Astrocyte (in vitro differentiated cells and primary cell): Measurements from ENCODE around the gene VSTM2B. TPM values are rescaled to one million over a fixed set of nuclear protein-coding genes. Genes with fewer than 3 reads are reported as not detected.

Source experiments
- DNase-seq: peaks from one replicate; pipeline ENCODE4 v3.0.0-alpha.2; 2010; ENCODE audit warnings: low read depth
- FAIRE-seq: peaks from 2 replicates; lab custom pipeline; 2011; peaks lifted over from hg19 to GRCh38; lab: Jason Lieb, UNC
- H2AFZ ChIP-seq: 2 replicates; pipeline ENCODE4 v1.6.0; 2012; ENCODE audit warnings: low read depth, low read length, inconsistent platforms
- H3K27ac ChIP-seq: 2 replicates; pipeline ENCODE4 v1.5.1; 2011; ENCODE audit warnings: low read depth, low read length, inconsistent platforms
- H3K27me3 ChIP-seq: 2 replicates; pipeline ENCODE4 v1.6.0; 2011; ENCODE audit warnings: low read length, inconsistent platforms; ENCODE audit not compliant: insufficient read depth
- H3K36me3 ChIP-seq: 2 replicates; pipeline ENCODE4 v1.5.1; 2011; ENCODE audit warnings: low read length, inconsistent platforms; ENCODE audit not compliant: insufficient read depth
- H3K4me1 ChIP-seq: 2 replicates; pipeline ENCODE4 v1.5.1; 2011; ENCODE audit warnings: low read length, inconsistent platforms; ENCODE audit not compliant: insufficient read depth
- H3K4me2 ChIP-seq: 2 replicates; pipeline ENCODE4 v1.6.0; 2012; ENCODE audit warnings: low read length, inconsistent platforms
- H3K4me3 ChIP-seq: 2 replicates; pipeline ENCODE4 v1.5.1; 2011; ENCODE audit warnings: low read depth, mild to moderate bottlenecking, low read length, inconsistent platforms; ENCODE audit not compliant: insufficient read depth
- H3K79me2 ChIP-seq: 2 replicates; pipeline ENCODE4 v1.6.0; 2012; ENCODE audit warnings: mild to moderate bottlenecking, low read length, inconsistent platforms; ENCODE audit not compliant: insufficient read depth
- H3K9ac ChIP-seq: 2 replicates; pipeline ENCODE4 v1.6.0; 2012; ENCODE audit warnings: mild to moderate bottlenecking, low read length, inconsistent platforms
- H3K9me3 ChIP-seq: 2 replicates; pipeline ENCODE4 v1.5.1; 2012; ENCODE audit warnings: low read depth, mild to moderate bottlenecking, low read length, inconsistent platforms; ENCODE audit not compliant: insufficient read depth
- H4K20me1 ChIP-seq: 2 replicates; pipeline ENCODE4 v1.6.0; 2012; ENCODE audit warnings: low read length, inconsistent platforms; ENCODE audit not compliant: insufficient read depth
- H3K27ac Mint-ChIP-seq: one replicate; pipeline ENCODE4 v1.8.0; 2021; ENCODE audit warnings: mild to moderate bottlenecking, mixed read lengths; ENCODE audit not compliant: unreplicated experiment
- H3K27me3 Mint-ChIP-seq: one replicate; pipeline ENCODE4 v1.8.0; 2021; ENCODE audit warnings: low read depth, mixed read lengths; ENCODE audit not compliant: unreplicated experiment
- H3K36me3 Mint-ChIP-seq: one replicate; pipeline ENCODE4 v1.8.0; 2021; ENCODE audit warnings: low read depth, mixed read lengths; ENCODE audit not compliant: unreplicated experiment
- H3K4me1 Mint-ChIP-seq: one replicate; pipeline ENCODE4 v1.8.0; 2021; ENCODE audit warnings: low read depth, mixed read lengths; ENCODE audit not compliant: unreplicated experiment
- H3K4me3 Mint-ChIP-seq: one replicate; pipeline ENCODE4 v1.8.0; 2021; ENCODE audit warnings: mild to moderate bottlenecking, moderate library complexity, mixed read lengths; ENCODE audit not compliant: unreplicated experiment
- H3K9me3 Mint-ChIP-seq: one replicate; pipeline ENCODE4 v1.8.0; 2021; ENCODE audit warnings: mild to moderate bottlenecking, mixed read lengths; ENCODE audit not compliant: unreplicated experiment
- CTCF ChIP-seq: IDR thresholded peaks from 2 replicates; pipeline ENCODE4 v1.5.1; 2011; ENCODE audit warnings: low read depth, mild to moderate bottlenecking, inconsistent platforms, low read length, moderate library complexity; ENCODE audit not compliant: insufficient read depth
- EZH2 ChIP-seq: IDR thresholded peaks from 2 replicates; pipeline ENCODE4 v1.6.1; 2012; ENCODE audit warnings: mild to moderate bottlenecking, low read length, inconsistent platforms; ENCODE audit not compliant: insufficient read depth
- total RNA-seq: library from RNA; stranded (reverse); gene quantifications from 2 replicates; pipeline ENCODE4 v1.2.1, GENCODE V29; 2021

Gene VSTM2B
- total RNA-seq, 1 donor from 2014 or later, result not detected

GRCh38 chr19:29574510-29574909 lies 48.7 kb downstream of the VSTM2B start:
- Mint-ChIP-seq H3K27me3 (peaks cover 61% of the 10 kb centered on the region), H3K36me3 (no peaks in the 10 kb centered on the region), H3K4me1 (peaks cover 15% of the 10 kb centered on the region), H3K27ac (no peak overlapping the region), H3K4me3 (no peak overlapping the region), H3K9me3 (peaks cover 1% of the 10 kb centered on the region)
- no peak for TF ChIP-seq EZH2
- TF ChIP-seq CTCF, result no peak
- no peak for FAIRE-seq
- no peaks in the 10 kb centered on the region for H3K79me2 ChIP-seq
- H3K4me2 ChIP-seq, result no peak overlapping the region
- no peaks in the 10 kb centered on the region for H3K4me1 ChIP-seq
- no peak for DNase-seq
- no peaks in the 10 kb centered on the region for H3K9me3 ChIP-seq
- peaks cover 2% of the 10 kb centered on the region for H3K27me3 ChIP-seq
- no peaks in the 10 kb centered on the region for H4K20me1 ChIP-seq
- H3K27ac ChIP-seq, result no peak overlapping the region
- H3K4me3 ChIP-seq, result no peak overlapping the region
- no peaks in the 10 kb centered on the region for H3K36me3 ChIP-seq
- no peak overlapping the region for H3K9ac ChIP-seq
- H2AFZ ChIP-seq, result no peak overlapping the region

- H3K27ac ChIP-seq, result no peak overlapping the region
- peaks cover 1% of the 10 kb centered on the region for H3K9me3 Mint-ChIP-seq
- no peak overlapping the region for H2AFZ ChIP-seq
- peaks cover 54% of the 10 kb centered on the region for H3K27me3 Mint-ChIP-seq
- no peak overlapping the region for H3K4me3 ChIP-seq
- no peak for FAIRE-seq
- no peaks in the 10 kb centered on the region for H4K20me1 ChIP-seq
- peaks cover 15% of the 10 kb centered on the region for H3K4me1 Mint-ChIP-seq
- H3K9ac ChIP-seq, result no peak overlapping the region
- TF ChIP-seq CTCF (no peak), EZH2 (no peak)
- no peaks in the 10 kb centered on the region for H3K4me1 ChIP-seq
- H3K4me2 ChIP-seq, result no peak overlapping the region
- no peaks in the 10 kb centered on the region for H3K36me3 ChIP-seq
- DNase-seq, result no peak
- no peaks in the 10 kb centered on the region for H3K79me2 ChIP-seq
- H3K36me3 Mint-ChIP-seq, result no peaks in the 10 kb centered on the region
- no peak overlapping the region for H3K4me3 Mint-ChIP-seq
- H3K9me3 ChIP-seq, result peaks cover 3% of the 10 kb centered on the region
- peaks cover 2% of the 10 kb centered on the region for H3K27me3 ChIP-seq
- no peak overlapping the region for H3K27ac Mint-ChIP-seq
Measured at GRCh38 chr19:29576046-29576606, 50.3 kb downstream of the VSTM2B start.
